ENCODE data around the gene RHOJ.

- TF ChIP-seq RAD21 (IDR thresholded peaks at IDR 0.05 in 1 of 2, conservative IDR thresholded peaks at IDR 0.05 in 1 of 2; ENCODE audit: low read depth in 2 of 2, low read length in 2 of 2): no peak
- no peak for TF ChIP-seq SIRT6 (IDR thresholded peaks at IDR 0.05; ENCODE audit: low read length)
- no peak for TF ChIP-seq POLR2AphosphoS5 (IDR thresholded peaks at IDR 0.05; ENCODE audit: low read depth, low read length)
- no peak for TF ChIP-seq CTCF (IDR thresholded peaks at IDR 0.05; ENCODE audit: control extremely low read depth in 1 of 3, insufficient read depth in 1 of 3, low read depth in 1 of 3, low read length in 3 of 3)
- TF ChIP-seq POLR2A (IDR thresholded peaks at IDR 0.05; ENCODE audit: control extremely low read depth in 1 of 2, low read depth in 2 of 2, low read length in 2 of 2): no peak
- TF ChIP-seq PHF8 (conservative IDR thresholded peaks at IDR 0.05; ENCODE audit: low read depth, low read length): no peak
- TF ChIP-seq RNF2 (IDR thresholded peaks at IDR 0.05; ENCODE audit: borderline replicate concordance, low read depth, low read length, missing control alignments, poor library complexity, severe bottlenecking): no peak
- TF ChIP-seq TAF1 (IDR thresholded peaks at IDR 0.05; ENCODE audit: low read depth, low read length): no peak
- no peak for TF ChIP-seq MAX (IDR thresholded peaks at IDR 0.05)
- no peak for TF ChIP-seq ZNF274 (IDR thresholded peaks at IDR 0.05; ENCODE audit: borderline replicate concordance, extremely low read depth, low read length)
- no peak for TF ChIP-seq HDAC2 (IDR thresholded peaks at IDR 0.05; ENCODE audit: borderline replicate concordance in 1 of 2, low read depth in 2 of 2, low read length in 2 of 2)
- no peak for TF ChIP-seq CREB1 (IDR thresholded peaks at IDR 0.05)
- TF ChIP-seq YY1 (IDR thresholded peaks at IDR 0.05; ENCODE audit: low read depth, low read length): no peak
- TF ChIP-seq SIN3A (conservative IDR thresholded peaks at IDR 0.05 in 1 of 2, IDR thresholded peaks at IDR 0.05 in 1 of 2; ENCODE audit: low read depth in 1 of 2, low read length in 2 of 2): no peak
Observed at GRCh38 chr14:63299351-63300110, 95.3 kb downstream of the RHOJ start.

Data from H1 (cell line).